ENCODE data around the gene PPIP5K2. TPM values are rescaled to one million over a fixed set of nuclear protein-coding genes. Genes with fewer than 3 reads are reported as not detected.

PPIP5K2 gene
- total RNA-seq, 2 donors from 2014 or later = 23.1 to 29.6 TPM

DNA sequence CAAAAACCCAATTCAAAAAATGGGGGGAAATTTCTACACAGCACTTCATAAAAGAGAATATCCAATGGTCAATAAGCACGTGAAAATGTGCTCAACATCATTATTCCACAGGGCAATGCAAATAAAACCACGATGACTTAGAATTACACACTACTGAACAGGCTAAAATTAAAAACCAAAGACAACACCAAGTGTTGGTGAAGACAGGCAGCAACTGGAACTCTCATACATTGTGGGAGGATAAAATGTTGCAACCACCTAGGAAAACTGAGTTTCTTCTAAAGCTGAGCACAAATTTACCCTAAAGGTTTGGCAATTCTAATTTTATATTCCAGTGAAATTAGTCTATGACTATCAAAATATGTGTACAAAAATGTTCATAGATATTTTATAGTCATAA lies 9.7 kb upstream of the PPIP5K2 start:
- 89 to 94% methylated on average over 2 of the region's 2 CpGs for WGBS, 2 donors
- no peaks in the 10 kb centered on the region for H3K4me1 ChIP-seq
- H3K36me3 ChIP-seq (replicated peaks in 1 of 2; ENCODE audit: insufficient read depth in 1 of 2, low read depth in 2 of 2) = no peaks in the 10 kb centered on the region
- no peaks in the 10 kb centered on the region for H3K27me3 ChIP-seq
- no peaks in the 10 kb centered on the region for H3K9me3 ChIP-seq
- H3K4me3 ChIP-seq = no peak overlapping the region
- intact Hi-C loops (cut with DNase I) = no loop called here
- H3K27ac ChIP-seq = no peak overlapping the region
- TF ChIP-seq, protein P1, sequence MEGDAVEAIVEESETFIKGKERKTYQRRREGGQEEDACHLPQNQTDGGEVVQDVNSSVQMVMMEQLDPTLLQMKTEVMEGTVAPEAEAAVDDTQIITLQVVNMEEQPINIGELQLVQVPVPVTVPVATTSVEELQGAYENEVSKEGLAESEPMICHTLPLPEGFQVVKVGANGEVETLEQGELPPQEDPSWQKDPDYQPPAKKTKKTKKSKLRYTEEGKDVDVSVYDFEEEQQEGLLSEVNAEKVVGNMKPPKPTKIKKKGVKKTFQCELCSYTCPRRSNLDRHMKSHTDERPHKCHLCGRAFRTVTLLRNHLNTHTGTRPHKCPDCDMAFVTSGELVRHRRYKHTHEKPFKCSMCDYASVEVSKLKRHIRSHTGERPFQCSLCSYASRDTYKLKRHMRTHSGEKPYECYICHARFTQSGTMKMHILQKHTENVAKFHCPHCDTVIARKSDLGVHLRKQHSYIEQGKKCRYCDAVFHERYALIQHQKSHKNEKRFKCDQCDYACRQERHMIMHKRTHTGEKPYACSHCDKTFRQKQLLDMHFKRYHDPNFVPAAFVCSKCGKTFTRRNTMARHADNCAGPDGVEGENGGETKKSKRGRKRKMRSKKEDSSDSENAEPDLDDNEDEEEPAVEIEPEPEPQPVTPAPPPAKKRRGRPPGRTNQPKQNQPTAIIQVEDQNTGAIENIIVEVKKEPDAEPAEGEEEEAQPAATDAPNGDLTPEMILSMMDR (IDR thresholded peaks at IDR 0.05) = no peak
- TF ChIP-seq POLR2A (IDR thresholded peaks at IDR 0.05) = no peak
- no peak for ATAC-seq
- DNase-seq = no peak

DNA sequence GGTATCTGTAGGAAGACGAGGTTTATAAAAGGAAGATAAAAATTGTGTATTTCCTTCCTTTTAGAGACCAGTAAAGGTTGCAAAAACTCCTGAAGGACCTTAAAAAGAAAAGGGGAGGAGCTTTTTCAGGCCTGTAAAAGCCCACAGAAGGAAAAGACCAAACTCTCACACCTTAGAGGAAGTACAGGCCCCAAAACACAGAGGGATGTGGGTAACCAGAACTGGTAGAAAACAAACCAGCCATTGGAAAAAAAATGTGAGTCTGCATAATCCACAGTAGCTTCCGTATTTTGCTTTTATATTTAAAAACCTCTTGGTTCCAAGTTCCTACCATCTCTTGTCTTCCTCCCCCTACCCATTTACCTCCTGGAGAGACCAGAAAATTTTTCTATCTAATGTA lies 8.6 kb upstream of the PPIP5K2 start:
- no peak overlapping the region for H3K4me3 ChIP-seq
- intact Hi-C loops (cut with DNase I) = no loop called here
- H3K36me3 ChIP-seq (replicated peaks in 1 of 2; ENCODE audit: insufficient read depth in 1 of 2, low read depth in 2 of 2) = no peaks in the 10 kb centered on the region
- no peak overlapping the region for H3K27ac ChIP-seq
- no peaks in the 10 kb centered on the region for H3K9me3 ChIP-seq
- DNase-seq (no peak), ATAC-seq (no peak)
- no peaks in the 10 kb centered on the region for H3K27me3 ChIP-seq
- peaks cover under 1% of the 10 kb centered on the region for H3K4me1 ChIP-seq
- 76 to 91% methylated on average over 2 of the region's 2 CpGs for WGBS, 2 donors
- TF ChIP-seq, protein P1 (IDR thresholded peaks at IDR 0.05) = no peak
- TF ChIP-seq POLR2A (IDR thresholded peaks at IDR 0.05) = no peak

DNA sequence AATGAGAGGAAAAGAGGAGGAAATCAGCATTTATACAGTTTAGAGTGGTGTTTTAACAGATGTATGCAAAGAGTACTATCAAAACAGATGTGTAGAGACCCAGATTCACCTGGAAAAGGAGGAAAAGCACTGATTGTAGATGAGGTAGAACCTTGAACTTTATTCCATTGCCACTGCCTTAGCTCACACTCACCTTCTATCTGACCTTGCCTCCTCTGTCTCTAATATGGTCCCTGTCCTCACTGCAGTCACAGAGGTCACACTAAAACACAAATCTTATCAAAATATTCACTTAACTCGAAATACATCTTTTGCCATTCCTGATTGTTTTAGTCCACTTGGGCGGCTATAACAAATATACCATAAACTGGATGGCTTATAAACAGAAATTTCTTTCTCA lies 7.2 kb upstream of the PPIP5K2 start:
- Histone ChIP-seq H3K4me3 (no peak overlapping the region), H3K27ac (no peak overlapping the region), H3K9me3 (no peaks in the 10 kb centered on the region), H3K36me3 (replicated peaks in 1 of 2; ENCODE audit: insufficient read depth in 1 of 2, low read depth in 2 of 2) (no peaks in the 10 kb centered on the region), H3K27me3 (no peaks in the 10 kb centered on the region), H3K4me1 (peaks cover 7% of the 10 kb centered on the region)
- no peak for TF ChIP-seq POLR2A (IDR thresholded peaks at IDR 0.05)
- TF ChIP-seq, protein P1 (IDR thresholded peaks at IDR 0.05) = no peak
- no peak for DNase-seq
- 88 to 89% methylated on average over 2 of the region's 2 CpGs for WGBS, 2 donors
- intact Hi-C loops (cut with DNase I) = no loop called here
- no peak for ATAC-seq

DNA sequence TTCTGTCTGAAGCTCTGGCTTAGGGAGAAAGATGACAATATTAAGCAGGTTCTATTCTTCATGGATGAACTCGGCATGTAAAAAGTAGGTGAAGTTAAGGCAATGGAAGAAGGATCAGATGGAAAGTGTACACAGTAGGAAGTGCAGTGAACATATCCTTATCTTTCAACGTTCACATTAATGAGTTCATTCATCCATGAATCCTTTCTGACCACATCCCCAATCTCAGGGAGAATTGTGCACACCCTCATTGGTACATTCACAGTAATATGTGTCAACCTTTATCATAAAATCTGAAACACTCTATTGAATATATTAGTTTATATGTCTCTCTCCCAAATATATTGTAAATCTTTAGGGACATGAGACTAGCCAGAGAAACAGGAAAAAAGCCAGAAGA lies 5.7 kb upstream of the PPIP5K2 start:
- Histone ChIP-seq H3K4me1 (peaks cover 7% of the 10 kb centered on the region), H3K9me3 (no peaks in the 10 kb centered on the region), H3K27me3 (no peaks in the 10 kb centered on the region), H3K4me3 (no peak overlapping the region), H3K36me3 (replicated peaks in 1 of 2; ENCODE audit: insufficient read depth in 1 of 2, low read depth in 2 of 2) (no peaks in the 10 kb centered on the region), H3K27ac (no peak overlapping the region)
- DNase-seq = no peak
- TF ChIP-seq, protein P1 (IDR thresholded peaks at IDR 0.05) = no peak
- no peak for TF ChIP-seq POLR2A (IDR thresholded peaks at IDR 0.05)
- WGBS, 2 donors = 79 to 80% methylated on average over 2 of the region's 2 CpGs
- no peak for ATAC-seq
- intact Hi-C loops (cut with DNase I) = no loop called here

DNA sequence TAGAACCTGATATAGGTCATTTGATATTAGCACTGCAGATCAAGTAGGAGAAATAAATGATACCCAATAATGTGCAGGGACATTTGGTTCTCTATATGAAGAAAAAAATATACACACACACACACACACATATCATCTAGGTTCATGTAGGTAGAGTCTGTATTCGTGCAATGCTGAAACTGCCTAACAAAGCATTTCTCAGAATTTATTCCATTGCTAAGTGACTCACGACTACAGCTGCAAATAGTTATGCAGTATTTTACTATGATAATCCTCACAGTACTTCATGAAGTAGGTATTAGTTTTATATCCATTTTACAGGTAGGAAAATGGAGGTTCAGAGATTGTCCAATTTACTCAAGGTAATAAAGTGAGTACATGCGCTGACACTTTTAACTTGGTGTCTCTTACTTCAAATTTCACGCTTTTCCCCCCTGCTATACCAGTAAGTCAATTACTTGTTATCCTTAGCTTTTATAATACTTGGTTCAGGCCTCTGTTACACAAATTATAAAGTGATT lies 2.6 kb upstream of the PPIP5K2 start:
- Histone ChIP-seq H3K27me3 (no peaks in the 10 kb centered on the region), H3K9me3 (no peaks in the 10 kb centered on the region), H3K4me1 (peaks cover 19% of the 10 kb centered on the region), H3K36me3 (replicated peaks in 1 of 2; ENCODE audit: insufficient read depth in 1 of 2, low read depth in 2 of 2) (no peaks in the 10 kb centered on the region), H3K4me3 (no peak overlapping the region), H3K27ac (peak overlapping the region in 1 of 4 donors; percentile 99)
- no peak for TF ChIP-seq POLR2A (IDR thresholded peaks at IDR 0.05)
- TF ChIP-seq, protein P1 (IDR thresholded peaks at IDR 0.05) = no peak
- WGBS, 2 donors = 56 to 59% methylated on average over 4 of the region's 4 CpGs
- ATAC-seq (no peak), DNase-seq (no peak)
- intact Hi-C loops (cut with DNase I) = no loop called here

Data from body of pancreas (tissue), 4 donors.